Astrocyte (in vitro differentiated cells and primary cell): ENCODE measurements around the gene TENM3.

Experiments used
- EZH2 ChIP-seq: IDR thresholded peaks from 2 replicates; pipeline ENCODE4 v1.6.1; 2012; ENCODE audit warnings: mild to moderate bottlenecking, low read length, inconsistent platforms; ENCODE audit not compliant: insufficient read depth
- TF ChIP-seq, protein P1 (sequence below): IDR thresholded peaks from 2 replicates; pipeline ENCODE4 v1.5.1; 2011; ENCODE audit warnings: low read depth, mild to moderate bottlenecking, inconsistent platforms, low read length, moderate library complexity; ENCODE audit not compliant: insufficient read depth

DNA sequence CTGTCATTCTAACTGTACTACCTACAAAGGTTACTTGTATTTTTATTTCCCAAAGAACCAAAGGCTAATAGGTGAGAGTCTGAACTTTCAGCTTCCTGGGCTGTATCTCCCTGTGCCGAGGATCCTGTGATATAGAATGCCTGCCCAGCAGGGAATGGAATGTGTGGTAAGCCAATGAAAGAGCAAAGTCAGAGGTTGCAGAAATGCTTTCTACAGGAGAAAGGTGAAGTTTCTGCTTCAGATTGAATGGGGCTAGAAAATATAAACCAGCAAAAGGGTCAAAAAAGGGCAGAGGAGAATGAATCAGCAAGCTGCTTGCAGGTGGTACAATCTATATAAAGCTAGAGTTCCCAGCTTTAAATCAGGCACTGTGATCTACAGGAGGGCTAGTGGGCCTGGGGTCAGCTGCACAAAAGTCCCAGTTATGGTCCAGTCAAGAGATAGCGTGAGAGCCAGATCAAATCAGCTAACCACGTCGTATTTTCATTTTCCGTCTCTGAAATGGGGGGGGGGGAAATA is 527.9 kb downstream of the TENM3 start:
- TF ChIP-seq, protein P1, sequence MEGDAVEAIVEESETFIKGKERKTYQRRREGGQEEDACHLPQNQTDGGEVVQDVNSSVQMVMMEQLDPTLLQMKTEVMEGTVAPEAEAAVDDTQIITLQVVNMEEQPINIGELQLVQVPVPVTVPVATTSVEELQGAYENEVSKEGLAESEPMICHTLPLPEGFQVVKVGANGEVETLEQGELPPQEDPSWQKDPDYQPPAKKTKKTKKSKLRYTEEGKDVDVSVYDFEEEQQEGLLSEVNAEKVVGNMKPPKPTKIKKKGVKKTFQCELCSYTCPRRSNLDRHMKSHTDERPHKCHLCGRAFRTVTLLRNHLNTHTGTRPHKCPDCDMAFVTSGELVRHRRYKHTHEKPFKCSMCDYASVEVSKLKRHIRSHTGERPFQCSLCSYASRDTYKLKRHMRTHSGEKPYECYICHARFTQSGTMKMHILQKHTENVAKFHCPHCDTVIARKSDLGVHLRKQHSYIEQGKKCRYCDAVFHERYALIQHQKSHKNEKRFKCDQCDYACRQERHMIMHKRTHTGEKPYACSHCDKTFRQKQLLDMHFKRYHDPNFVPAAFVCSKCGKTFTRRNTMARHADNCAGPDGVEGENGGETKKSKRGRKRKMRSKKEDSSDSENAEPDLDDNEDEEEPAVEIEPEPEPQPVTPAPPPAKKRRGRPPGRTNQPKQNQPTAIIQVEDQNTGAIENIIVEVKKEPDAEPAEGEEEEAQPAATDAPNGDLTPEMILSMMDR, result no peak
- TF ChIP-seq EZH2, result no peak
